HL-60 (cell line): ENCODE results near the gene SERPINF2.

ENCODE experiments used
- DNase-seq, 2 experiments: peaks; one replicate each; pipeline ENCODE4 v3.0.0-alpha.2; 2010 to 2020; ENCODE audit warnings: low read depth in 1 of 2, low spot score in 1 of 2
- H3K27ac ChIP-seq: fragments of 250-450 bp; sonication (Bioruptor Pico); replicated peaks from 2 replicates; pipeline ENCODE4 v1.5.1; 2020; ENCODE audit warnings: mild to moderate bottlenecking, moderate library complexity
- H3K27me3 ChIP-seq: fragments of 250-450 bp; sonication (Bioruptor Pico); 2 replicates; pipeline ENCODE4 v1.5.1; 2021; ENCODE audit warnings: mild to moderate bottlenecking, moderate library complexity; ENCODE audit not compliant: insufficient read depth, poor library complexity, severe bottlenecking
- H3K4me3 ChIP-seq: replicated peaks from 2 replicates; pipeline ENCODE4 v1.5.1; 2011; ENCODE audit warnings: mild to moderate bottlenecking, control low read depth, low read length; ENCODE audit not compliant: insufficient read depth
- CTCF ChIP-seq: IDR thresholded peaks from one replicate; pipeline ENCODE4 v1.5.1; 2011; ENCODE audit warnings: low read length, control low read depth, inconsistent platforms; ENCODE audit not compliant: insufficient read depth
- GABPA ChIP-seq: IDR thresholded peaks from 2 replicates; pipeline ENCODE4 v1.6.1; 2012; ENCODE audit warnings: low read depth
- POLR2AphosphoS5 ChIP-seq: IDR thresholded peaks from 2 replicates; pipeline ENCODE4 v1.6.1; 2012; ENCODE audit warnings: low read depth
- REST ChIP-seq: IDR thresholded peaks from 2 replicates; pipeline ENCODE4 v1.6.1; 2012; ENCODE audit warnings: low read depth; ENCODE audit not compliant: insufficient replicate concordance
- SPI1 ChIP-seq: IDR thresholded peaks from 2 replicates; pipeline ENCODE4 v1.6.1; 2012; ENCODE audit warnings: low read depth, mild to moderate bottlenecking, borderline replicate concordance

Gene SERPINF2

GRCh38 chr17:1714980-1715802 is 27.5 kb upstream of the SERPINF2 start:
- TF ChIP-seq CTCF, result no peak
- no peak for TF ChIP-seq GABPA
- no peak for TF ChIP-seq SPI1
- no peak for TF ChIP-seq REST
- no peak for TF ChIP-seq POLR2AphosphoS5
- H3K4me3 ChIP-seq, result peak overlapping the region; percentile 78
- H3K27me3 ChIP-seq, result peaks cover 2% of the 10 kb centered on the region
- no peak for DNase-seq
- no peak overlapping the region for H3K27ac ChIP-seq

- Histone ChIP-seq H3K4me3 (peak overlapping the region; percentile 78), H3K27ac (no peak overlapping the region), H3K27me3 (no peaks in the 10 kb centered on the region)
- TF ChIP-seq CTCF (no peak), SPI1 (no peak), GABPA (no peak), POLR2AphosphoS5 (no peak), REST (no peak)
- no peak for DNase-seq
Measured at GRCh38 chr17:1715803-1716075, 26.9 kb upstream of the SERPINF2 start.

GRCh38 chr17:1716076-1716911 is 26.4 kb upstream of the SERPINF2 start:
- no peak for TF ChIP-seq CTCF
- TF ChIP-seq POLR2AphosphoS5, result no peak
- no peak for TF ChIP-seq REST
- TF ChIP-seq SPI1, result no peak
- TF ChIP-seq GABPA, result no peak
- H3K27ac ChIP-seq, result peak overlapping the region; percentile 91
- H3K27me3 ChIP-seq, result no peaks in the 10 kb centered on the region
- H3K4me3 ChIP-seq, result peak overlapping the region; percentile 78
- DNase-seq, result peak; percentile 93 to 98
